ENCODE measurements around the gene A2ML1.
A peak's percentile ranks its signal among the peaks of the same experiment; 100 is the strongest.
"Not testable (repeated sequence)": the region's sequence is repeated elsewhere in the genome, so short reads cannot be mapped to it uniquely, and the experiment has no call there.

The A2ML1 gene

GRCh38 chr12:8916154-8916553 is 93.7 kb downstream of the A2ML1 start:
- Histone ChIP-seq H3K18ac (ENCODE audit: low read depth in 1 of 2, low read length in 2 of 2) (no peak overlapping the region), H3K4me2 (ENCODE audit: low read length, poor library complexity, severe bottlenecking) (no peak overlapping the region), H2AFZ (ENCODE audit: low read depth, low read length) (no peak overlapping the region)

GRCh38 chr12:8917031-8917430 is 94.6 kb downstream of the A2ML1 start:
- no peak overlapping the region for H2BK5ac ChIP-seq (ENCODE audit: low read depth, low read length, poor library complexity, severe bottlenecking)
- H3K79me1 ChIP-seq (replicated peaks; ENCODE audit: low read length, poor library complexity, severe bottlenecking) = peaks cover 15% of the 10 kb centered on the region
- no peak overlapping the region for H2BK120ac ChIP-seq (ENCODE audit: low read depth, low read length)
- H3K14ac ChIP-seq (ENCODE audit: low read length in 2 of 2) = no peak overlapping the region
- DNase-seq = no peak
- H3K4me1 ChIP-seq (ENCODE audit: control insufficient read depth, insufficient read depth, low read depth, low read length) = peaks cover 3% of the 10 kb centered on the region
- no peak overlapping the region for H3K4me3 ChIP-seq (ENCODE audit: insufficient read depth in 1 of 2, low read depth in 1 of 2, low read length in 2 of 2)
- H3K4me2 ChIP-seq (ENCODE audit: low read length, poor library complexity, severe bottlenecking) = no peak overlapping the region
- H3K4ac ChIP-seq (ENCODE audit: low read depth in 1 of 2, low read length in 2 of 2) = no peak overlapping the region
- no peak overlapping the region for H4K91ac ChIP-seq (ENCODE audit: low read length)
- H3K9ac ChIP-seq (ENCODE audit: low read length) = no peak overlapping the region
- H2AFZ ChIP-seq (ENCODE audit: low read depth, low read length) = no peak overlapping the region
- H3K23ac ChIP-seq (ENCODE audit: low read length in 2 of 2) = no peak overlapping the region
- no peak overlapping the region for H4K8ac ChIP-seq (ENCODE audit: low read length)
- H2AK5ac ChIP-seq (ENCODE audit: low read length, severe bottlenecking) = no peak overlapping the region
- peaks cover 11 to 24% of the 10 kb centered on the region in 2 experiments for H3K36me3 ChIP-seq (ENCODE audit: control insufficient read depth in 1 of 2, insufficient read depth in 2 of 2, low read depth in 1 of 2, low read length in 2 of 2)
- no peak overlapping the region for H3K27ac ChIP-seq (ENCODE audit: low read length, poor library complexity, severe bottlenecking)
- H3K9me3 ChIP-seq (ENCODE audit: control insufficient read depth, low read length) = no peaks in the 10 kb centered on the region
- H2BK15ac ChIP-seq (ENCODE audit: low read depth, poor library complexity, severe bottlenecking) = no peak overlapping the region
- H2BK12ac ChIP-seq (ENCODE audit: low read length in 2 of 2) = no peak overlapping the region
- no peak overlapping the region for H3K18ac ChIP-seq (ENCODE audit: low read depth in 1 of 2, low read length in 2 of 2)
- H3K27me3 ChIP-seq (ENCODE audit: control insufficient read depth in 1 of 2, insufficient read depth in 1 of 2, low read length in 2 of 2) = no peaks in the 10 kb centered on the region
- 76% methylated on average over 3 of the region's 3 CpGs for WGBS

More at GRCh38 chr12:8916154-8916553, 93.7 kb downstream of the A2ML1 start:
- H3K23ac ChIP-seq (ENCODE audit: low read length in 2 of 2) = no peak overlapping the region
- no peaks in the 10 kb centered on the region for H3K27me3 ChIP-seq (ENCODE audit: control insufficient read depth in 1 of 2, insufficient read depth in 1 of 2, low read length in 2 of 2)
- H3K4me3 ChIP-seq (ENCODE audit: insufficient read depth in 1 of 2, low read depth in 1 of 2, low read length in 2 of 2) = peak overlapping the region in 1 of 2 experiments; percentile 96
- H3K9me3 ChIP-seq (ENCODE audit: control insufficient read depth, low read length) = no peaks in the 10 kb centered on the region
- H2BK5ac ChIP-seq (ENCODE audit: low read depth, low read length, poor library complexity, severe bottlenecking) = no peak overlapping the region
- peak overlapping the region; percentile 85 for H3K9ac ChIP-seq (ENCODE audit: low read length)
- no peak overlapping the region for H3K14ac ChIP-seq (ENCODE audit: low read length in 2 of 2)
- no peak overlapping the region for H2AK5ac ChIP-seq (ENCODE audit: low read length, severe bottlenecking)
- no peak overlapping the region for H2BK15ac ChIP-seq (ENCODE audit: low read depth, poor library complexity, severe bottlenecking)
- peaks cover 7 to 16% of the 10 kb centered on the region in 2 experiments for H3K36me3 ChIP-seq (ENCODE audit: control insufficient read depth in 1 of 2, insufficient read depth in 2 of 2, low read depth in 1 of 2, low read length in 2 of 2)
- peaks cover 3% of the 10 kb centered on the region for H3K4me1 ChIP-seq (ENCODE audit: control insufficient read depth, insufficient read depth, low read depth, low read length)
- no peak overlapping the region for H4K91ac ChIP-seq (ENCODE audit: low read length)
- no peak overlapping the region for H3K4ac ChIP-seq (ENCODE audit: low read depth in 1 of 2, low read length in 2 of 2)
- H4K8ac ChIP-seq (ENCODE audit: low read length) = no peak overlapping the region
- H3K27ac ChIP-seq (ENCODE audit: low read length, poor library complexity, severe bottlenecking) = no peak overlapping the region
- no peak overlapping the region for H2BK120ac ChIP-seq (ENCODE audit: low read depth, low read length)
- no peak overlapping the region for H2BK12ac ChIP-seq (ENCODE audit: low read length in 2 of 2)
- peaks cover 15% of the 10 kb centered on the region for H3K79me1 ChIP-seq (replicated peaks; ENCODE audit: low read length, poor library complexity, severe bottlenecking)
- no peak for DNase-seq

GRCh38 chr12:8917751-8918150 is 95.3 kb downstream of the A2ML1 start:
- Histone ChIP-seq H3K27ac (ENCODE audit: low read length, poor library complexity, severe bottlenecking) (no peak overlapping the region), H3K14ac (ENCODE audit: low read length in 2 of 2) (no peak overlapping the region), H3K9me3 (ENCODE audit: control insufficient read depth, low read length) (no peaks in the 10 kb centered on the region), H2BK15ac (ENCODE audit: low read depth, poor library complexity, severe bottlenecking) (no peak overlapping the region), H3K4me3 (ENCODE audit: insufficient read depth in 1 of 2, low read depth in 1 of 2, low read length in 2 of 2) (no peak overlapping the region), H2BK120ac (ENCODE audit: low read depth, low read length) (no peak overlapping the region), H2BK12ac (ENCODE audit: low read length in 2 of 2) (no peak overlapping the region), H2AFZ (ENCODE audit: low read depth, low read length) (no peak overlapping the region), H3K9ac (ENCODE audit: low read length) (no peak overlapping the region), H2BK5ac (ENCODE audit: low read depth, low read length, poor library complexity, severe bottlenecking) (no peak overlapping the region), H3K4ac (ENCODE audit: low read depth in 1 of 2, low read length in 2 of 2) (no peak overlapping the region), H3K4me2 (ENCODE audit: low read length, poor library complexity, severe bottlenecking) (no peak overlapping the region), H3K4me1 (ENCODE audit: control insufficient read depth, insufficient read depth, low read depth, low read length) (peaks cover 5% of the 10 kb centered on the region), H4K8ac (ENCODE audit: low read length) (no peak overlapping the region), H3K23ac (ENCODE audit: low read length in 2 of 2) (no peak overlapping the region), H3K79me1 (replicated peaks; ENCODE audit: low read length, poor library complexity, severe bottlenecking) (peaks cover 17% of the 10 kb centered on the region), H3K18ac (ENCODE audit: low read depth in 1 of 2, low read length in 2 of 2) (no peak overlapping the region), H4K91ac (ENCODE audit: low read length) (no peak overlapping the region), H2AK5ac (ENCODE audit: low read length, severe bottlenecking) (no peak overlapping the region), H3K27me3 (ENCODE audit: control insufficient read depth in 1 of 2, insufficient read depth in 1 of 2, low read length in 2 of 2) (no peaks in the 10 kb centered on the region), H3K36me3 (ENCODE audit: control insufficient read depth in 1 of 2, insufficient read depth in 2 of 2, low read depth in 1 of 2, low read length in 2 of 2) (peaks cover 15 to 31% of the 10 kb centered on the region in 2 experiments)
- DNase-seq = peak; percentile 45
- WGBS = 94% methylated on average over 1 of the region's 1 CpG

GRCh38 chr12:8919643-8920042 is 97.2 kb downstream of the A2ML1 start:
- Histone ChIP-seq H3K79me1 (replicated peaks; ENCODE audit: low read length, poor library complexity, severe bottlenecking) (peaks cover 17% of the 10 kb centered on the region), H3K36me3 (ENCODE audit: control insufficient read depth in 1 of 2, insufficient read depth in 2 of 2, low read depth in 1 of 2, low read length in 2 of 2) (peaks cover 15 to 39% of the 10 kb centered on the region in 2 experiments)
- H3K27me3 ChIP-seq (ENCODE audit: control insufficient read depth in 1 of 2, insufficient read depth in 1 of 2, low read length in 2 of 2); H2BK12ac ChIP-seq (ENCODE audit: low read length in 2 of 2); H2BK15ac ChIP-seq (ENCODE audit: low read depth, poor library complexity, severe bottlenecking); H4K8ac ChIP-seq (ENCODE audit: low read length); H3K9ac ChIP-seq (ENCODE audit: low read length); H3K4me3 ChIP-seq (ENCODE audit: insufficient read depth in 1 of 2, low read depth in 1 of 2, low read length in 2 of 2); H3K18ac ChIP-seq (ENCODE audit: low read depth in 1 of 2, low read length in 2 of 2); H3K4ac ChIP-seq (ENCODE audit: low read depth in 1 of 2, low read length in 2 of 2); H3K4me1 ChIP-seq (ENCODE audit: control insufficient read depth, insufficient read depth, low read depth, low read length); H3K14ac ChIP-seq (ENCODE audit: low read length in 2 of 2); DNase-seq; H4K91ac ChIP-seq (ENCODE audit: low read length); H2AFZ ChIP-seq (ENCODE audit: low read depth, low read length); H3K23ac ChIP-seq (ENCODE audit: low read length in 2 of 2); H2AK5ac ChIP-seq (ENCODE audit: low read length, severe bottlenecking); H2BK5ac ChIP-seq (ENCODE audit: low read depth, low read length, poor library complexity, severe bottlenecking); H3K4me2 ChIP-seq (ENCODE audit: low read length, poor library complexity, severe bottlenecking); H2BK120ac ChIP-seq (ENCODE audit: low read depth, low read length); H3K27ac ChIP-seq (ENCODE audit: low read length, poor library complexity, severe bottlenecking); H3K9me3 ChIP-seq (ENCODE audit: control insufficient read depth, low read length): not testable (repeated sequence)
- WGBS = 88% methylated on average over 4 of the region's 4 CpGs
